H9 (cell line): Measurements from ENCODE around the gene TPD52L2. TPM values are rescaled to one million over a fixed set of nuclear protein-coding genes. Genes with fewer than 3 reads are reported as not detected.
A peak's percentile ranks its signal among the peaks of the same experiment; 100 is the strongest.

Source experiments
- DNase-seq: peaks from one replicate; pipeline ENCODE4 v3.0.0-alpha.2; 2017
- H2AFZ ChIP-seq: one replicate; pipeline ENCODE4 v1.6.1; 2013; ENCODE audit warnings: mild to moderate bottlenecking, low read length, control low read depth, moderate library complexity
- H2AK5ac ChIP-seq: 2 replicates; pipeline ENCODE4 v1.6.1; 2013; ENCODE audit warnings: low read length, control low read depth, mixed read lengths; ENCODE audit not compliant: insufficient read length
- H2BK120ac ChIP-seq: one replicate; pipeline ENCODE4 v1.6.1; 2013; ENCODE audit warnings: low read depth, mild to moderate bottlenecking, low read length, control low read depth, inconsistent platforms; ENCODE audit not compliant: poor library complexity, severe bottlenecking
- H2BK12ac ChIP-seq: 2 replicates; pipeline ENCODE4 v1.6.1; 2013; ENCODE audit warnings: low read length, control low read depth, mixed read lengths, low read depth; ENCODE audit not compliant: insufficient read length
- H2BK15ac ChIP-seq: 2 replicates; pipeline ENCODE4 v1.6.1; 2013; ENCODE audit warnings: low read depth, low read length, control low read depth
- H2BK20ac ChIP-seq: one replicate; pipeline ENCODE4 v1.6.1; 2013; ENCODE audit warnings: low read depth, mild to moderate bottlenecking, low read length, control low read depth, inconsistent platforms; ENCODE audit not compliant: poor library complexity, severe bottlenecking
- H2BK5ac ChIP-seq: 2 replicates; pipeline ENCODE4 v1.6.1; 2013; ENCODE audit warnings: low read length, control low read depth, mixed read lengths; ENCODE audit not compliant: insufficient read length
- H3K14ac ChIP-seq: 2 replicates; pipeline ENCODE4 v1.6.1; 2013; ENCODE audit warnings: low read length, control low read depth; ENCODE audit not compliant: insufficient read depth
- H3K18ac ChIP-seq: 2 replicates; pipeline ENCODE4 v1.6.1; 2013; ENCODE audit warnings: low read depth, mild to moderate bottlenecking, mixed read lengths, low read length, control low read depth; ENCODE audit not compliant: insufficient read length
- H3K23ac ChIP-seq: 2 replicates; pipeline ENCODE4 v1.6.1; 2013; ENCODE audit warnings: low read length, control low read depth, mixed read lengths, low read depth; ENCODE audit not compliant: insufficient read length
- H3K23me2 ChIP-seq: 2 replicates; pipeline ENCODE4 v1.6.1; 2013; ENCODE audit warnings: low read depth, mild to moderate bottlenecking, mixed read lengths, low read length, control low read depth; ENCODE audit not compliant: insufficient read length, poor library complexity, severe bottlenecking
- H3K27ac ChIP-seq: 2 replicates; pipeline ENCODE4 v1.5.1; 2013; ENCODE audit warnings: low read length, control low read depth, mixed read lengths, low read depth; ENCODE audit not compliant: insufficient read length
- H3K27me3 ChIP-seq: 2 replicates; pipeline ENCODE4 v1.6.1; 2013; ENCODE audit warnings: low read length, control low read depth, inconsistent platforms; ENCODE audit not compliant: insufficient read depth
- H3K4ac ChIP-seq: 2 replicates; pipeline ENCODE4 v1.6.1; 2013; ENCODE audit warnings: low read depth, mild to moderate bottlenecking, control low read depth, inconsistent platforms, low read length, moderate library complexity
- H3K4me1 ChIP-seq: 2 replicates; pipeline ENCODE4 v1.6.1; 2013; ENCODE audit warnings: low read length, control low read depth, inconsistent platforms; ENCODE audit not compliant: insufficient read depth
- H3K4me2 ChIP-seq: 2 replicates; pipeline ENCODE4 v1.6.1; 2013; ENCODE audit warnings: low read length, control low read depth, mixed read lengths; ENCODE audit not compliant: insufficient read length, insufficient read depth
- H3K56ac ChIP-seq: 2 replicates; pipeline ENCODE4 v1.6.1; 2013; ENCODE audit warnings: low read depth, mild to moderate bottlenecking, mixed read lengths, low read length, control low read depth; ENCODE audit not compliant: insufficient read length
- H3K79me1 ChIP-seq: 2 replicates; pipeline ENCODE4 v1.6.1; 2013; ENCODE audit warnings: low read depth, mild to moderate bottlenecking, moderate library complexity, low read length, control low read depth, inconsistent platforms; ENCODE audit not compliant: insufficient read depth, poor library complexity, severe bottlenecking
- H3K79me2 ChIP-seq: 2 replicates; pipeline ENCODE4 v1.6.1; 2013; ENCODE audit warnings: low read length, control low read depth, inconsistent platforms; ENCODE audit not compliant: insufficient read depth
- H3K9ac ChIP-seq: 2 replicates; pipeline ENCODE4 v1.6.1; 2013; ENCODE audit warnings: low read length, control low read depth, mixed read lengths; ENCODE audit not compliant: insufficient read length; ENCODE audit errors: extremely low read depth
- H3K9me3 ChIP-seq: one replicate; pipeline ENCODE4 v1.6.1; 2013; ENCODE audit warnings: low read depth, low read length, inconsistent platforms; ENCODE audit not compliant: control insufficient read depth
- H3T11ph ChIP-seq: one replicate; pipeline ENCODE4 v1.6.1; 2013; ENCODE audit warnings: mild to moderate bottlenecking, low read length, control low read depth, inconsistent platforms
- H4K20me1 ChIP-seq: one replicate; pipeline ENCODE4 v1.6.1; 2013; ENCODE audit not compliant: control insufficient read depth, insufficient read length, insufficient read depth
- H4K5ac ChIP-seq: 2 replicates; pipeline ENCODE4 v1.6.1; 2013; ENCODE audit warnings: low read depth, mild to moderate bottlenecking, mixed read lengths, low read length, control low read depth; ENCODE audit not compliant: insufficient read length
- H4K8ac ChIP-seq: replicated peaks from 2 replicates; pipeline ENCODE4 v1.6.1; 2013; ENCODE audit warnings: low read length, control low read depth, mixed read lengths, low read depth; ENCODE audit not compliant: insufficient read length
- H4K91ac ChIP-seq: 2 replicates; pipeline ENCODE4 v1.6.1; 2013; ENCODE audit warnings: low read depth, mild to moderate bottlenecking, moderate library complexity, mixed read lengths, low read length, control low read depth; ENCODE audit not compliant: insufficient read length
- H3K27ac Mint-ChIP-seq, 3 experiments: 2 replicates in 2 of 3; 3 replicates in 1 of 3; pipeline ENCODE4 v1.8.0; 2020 to 2021; ENCODE audit warnings: mixed read lengths in 3 of 3, mild to moderate bottlenecking in 1 of 3, moderate library complexity in 1 of 3
- H3K27me3 Mint-ChIP-seq: 2 replicates; pipeline ENCODE4 v1.8.0; 2021; ENCODE audit warnings: low read depth, mild to moderate bottlenecking, moderate library complexity, mixed read lengths
- H3K36me3 Mint-ChIP-seq, 3 experiments: 2 replicates in 2 of 3; 3 replicates in 1 of 3; pipeline ENCODE4 v1.8.0; 2020 to 2021; ENCODE audit warnings: low read depth in 3 of 3, mixed read lengths in 3 of 3; ENCODE audit not compliant: insufficient read depth in 1 of 3
- H3K4me1 Mint-ChIP-seq, 2 experiments: 2 replicates each; pipeline ENCODE4 v1.8.0; 2020; ENCODE audit warnings: mixed read lengths in 2 of 2
- H3K4me3 Mint-ChIP-seq, 2 experiments: 2 replicates in 1 of 2; 3 replicates in 1 of 2; pipeline ENCODE4 v1.8.0; 2020 to 2021; ENCODE audit warnings: mild to moderate bottlenecking in 2 of 2, mixed read lengths in 2 of 2, moderate library complexity in 1 of 2
- H3K9me3 Mint-ChIP-seq, 2 experiments: 2 replicates in 1 of 2; 3 replicates in 1 of 2; pipeline ENCODE4 v1.8.0; 2020; ENCODE audit warnings: mild to moderate bottlenecking in 2 of 2, mixed read lengths in 2 of 2, moderate library complexity in 1 of 2
- WGBS: extraction: QIAGEN DNeasy Blood & Tissue Kit; methylation state at CpG from one replicate; pipeline ENCODE4 v1.1.7; 2013; ENCODE audit warnings: missing lambda C conversion rate, low lambda C conversion rate, mixed read lengths; ENCODE audit not compliant: insufficient read length; ENCODE audit errors: extremely low coverage; 5-methylcytosine and 5-hydroxymethylcytosine counted together
- total RNA-seq: library from RNA; stranded (reverse); gene quantifications from 2 replicates; pipeline ENCODE4 v1.2.1, GENCODE V29; 2021
- TF ChIP-seq, protein P1 (sequence below): fragments of 200-600 bp; sonication (generic); conservative IDR thresholded peaks from 3 replicates; pipeline ENCODE4 v1.8.0; 2021; ENCODE audit warnings: antibody characterized with exemption, mild to moderate bottlenecking

TPD52L2 gene
- total RNA-seq, 1 experiment from 2014 or later: 94.1 TPM

DNA sequence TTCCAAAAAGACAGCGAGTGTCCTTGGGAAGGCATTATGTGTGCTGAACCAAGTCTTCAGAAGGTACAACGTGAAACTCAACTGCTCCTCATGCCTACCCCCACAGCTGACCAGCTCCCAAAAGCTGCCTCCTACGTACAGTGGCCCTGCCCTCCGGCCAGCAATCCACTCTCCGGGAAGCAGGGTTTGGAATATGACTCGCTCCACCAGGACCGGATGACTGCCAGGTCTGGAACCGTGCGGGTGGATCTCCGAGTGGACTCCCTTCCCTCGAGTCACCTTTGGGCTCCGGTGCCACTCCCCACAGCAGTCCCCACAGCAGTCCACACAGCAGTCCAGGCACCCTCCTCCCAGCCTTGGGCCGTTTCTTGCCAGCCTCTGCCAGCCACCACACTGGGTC is 38.3 kb upstream of the TPD52L2 start:
- Mint-ChIP-seq H3K27me3 (peaks cover 17% of the 10 kb centered on the region), H3K9me3 (no peaks in the 10 kb centered on the region; a peak in 2 of 5 replicates), H3K4me1 (peaks cover 28 to 35% of the 10 kb centered on the region in 2 experiments), H3K36me3 (peaks cover 0 to 9% (median 7%) of the 10 kb centered on the region in 3 experiments; a peak in 5 of 7 replicates), H3K4me3 (no peak overlapping the region), H3K27ac (peak overlapping the region in 1 of 3 experiments; percentile 51; a peak in 1 of 7 replicates)
- Histone ChIP-seq H4K91ac (no peak overlapping the region), H3K4me1 (peaks cover 4% of the 10 kb centered on the region; the same call in 1 of the 2 replicates), H2AK5ac (no peak overlapping the region), H3K79me2 (peaks cover 11% of the 10 kb centered on the region; the same call in 1 of the 2 replicates), H3K27me3 (peaks cover 4% of the 10 kb centered on the region; the same call in 1 of the 2 replicates), H3K4me2 (no peak overlapping the region), H2AFZ (no peak overlapping the region), H2BK120ac (no peak overlapping the region), H3K9me3 (no peaks in the 10 kb centered on the region), H2BK5ac (no peak overlapping the region), H3K23ac (no peak overlapping the region), H3K9ac (no peak overlapping the region), H3K18ac (no peak overlapping the region), H4K20me1 (no peaks in the 10 kb centered on the region), H4K5ac (no peak overlapping the region), H3K4ac (no peak overlapping the region), H3K14ac (no peak overlapping the region), H3K27ac (no peak overlapping the region), H3K56ac (no peak overlapping the region), H2BK12ac (no peak overlapping the region), H3T11ph (no peak overlapping the region), H4K8ac (no peak overlapping the region), H2BK15ac (no peak overlapping the region), H3K23me2 (peaks cover 5% of the 10 kb centered on the region), H2BK20ac (no peak overlapping the region), H3K79me1 (peaks cover 8% of the 10 kb centered on the region)
- DNase-seq: no peak
- TF ChIP-seq, protein P1, sequence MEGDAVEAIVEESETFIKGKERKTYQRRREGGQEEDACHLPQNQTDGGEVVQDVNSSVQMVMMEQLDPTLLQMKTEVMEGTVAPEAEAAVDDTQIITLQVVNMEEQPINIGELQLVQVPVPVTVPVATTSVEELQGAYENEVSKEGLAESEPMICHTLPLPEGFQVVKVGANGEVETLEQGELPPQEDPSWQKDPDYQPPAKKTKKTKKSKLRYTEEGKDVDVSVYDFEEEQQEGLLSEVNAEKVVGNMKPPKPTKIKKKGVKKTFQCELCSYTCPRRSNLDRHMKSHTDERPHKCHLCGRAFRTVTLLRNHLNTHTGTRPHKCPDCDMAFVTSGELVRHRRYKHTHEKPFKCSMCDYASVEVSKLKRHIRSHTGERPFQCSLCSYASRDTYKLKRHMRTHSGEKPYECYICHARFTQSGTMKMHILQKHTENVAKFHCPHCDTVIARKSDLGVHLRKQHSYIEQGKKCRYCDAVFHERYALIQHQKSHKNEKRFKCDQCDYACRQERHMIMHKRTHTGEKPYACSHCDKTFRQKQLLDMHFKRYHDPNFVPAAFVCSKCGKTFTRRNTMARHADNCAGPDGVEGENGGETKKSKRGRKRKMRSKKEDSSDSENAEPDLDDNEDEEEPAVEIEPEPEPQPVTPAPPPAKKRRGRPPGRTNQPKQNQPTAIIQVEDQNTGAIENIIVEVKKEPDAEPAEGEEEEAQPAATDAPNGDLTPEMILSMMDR: no peak
- WGBS: no CpG with 5 or more reads among the region's 13 CpGs
